GM12891 (cell line): ENCODE measurements around the gene GRPEL2.

Experiments used
- POLR2A ChIP-seq: IDR thresholded peaks from 2 replicates; pipeline ENCODE4 v1.6.1; 2011; ENCODE audit warnings: low read depth, low read length, control low read depth
- POLR2AphosphoS5 ChIP-seq: IDR thresholded peaks from 2 replicates; pipeline ENCODE4 v1.6.1; 2011; ENCODE audit warnings: low read depth, low read length, control low read depth
- TAF1 ChIP-seq: IDR thresholded peaks from 2 replicates; pipeline ENCODE4 v1.6.1; 2011; ENCODE audit warnings: low read depth, low read length, control low read depth

GRCh38 chr5:149358294-149358651, 13.0 kb downstream of the GRPEL2 start:
- TF ChIP-seq POLR2A (no peak), POLR2AphosphoS5 (no peak), TAF1 (no peak)
